Kidney capillary endothelial cell (primary cell): ENCODE data around the gene FAM228B.
"Not testable (repeated sequence)": the region's sequence is repeated elsewhere in the genome, so short reads cannot be mapped to it uniquely, and the experiment has no call there.

Experiments used
- DNase-seq: peaks from one replicate; pipeline ENCODE4 v3.0.0-alpha.2; 2018; ENCODE audit warnings: low spot score

The FAM228B gene

GRCh38 chr2:24102677-24103076 lies 20.6 kb upstream of the FAM228B start:
- DNase-seq = no peak

GRCh38 chr2:24104110-24104650 lies 19.1 kb upstream of the FAM228B start:
- DNase-seq = no peak

GRCh38 chr2:24104906-24105305 lies 18.4 kb upstream of the FAM228B start:
- no peak for DNase-seq

GRCh38 chr2:24105816-24106215 lies 17.5 kb upstream of the FAM228B start:
- no peak for DNase-seq

- DNase-seq = no peak
These were observed 16.5 kb upstream of the FAM228B start for GRCh38 chr2:24106786-24107185.

- DNase-seq = no peak
These were observed 15.9 kb upstream of the FAM228B start for GRCh38 chr2:24107336-24107735.

GRCh38 chr2:24109431-24109830 lies 13.8 kb upstream of the FAM228B start:
- not testable (repeated sequence) for DNase-seq

GRCh38 chr2:24110660-24111303 lies 12.5 kb upstream of the FAM228B start:
- DNase-seq = no peak

GRCh38 chr2:24111407-24111901 lies 11.8 kb upstream of the FAM228B start:
- DNase-seq = no peak

GRCh38 chr2:24115057-24115456 lies 8.2 kb upstream of the FAM228B start:
- no peak for DNase-seq

- DNase-seq = no peak
These were observed 5.4 kb upstream of the FAM228B start for GRCh38 chr2:24117902-24118301.

GRCh38 chr2:24121066-24121465 lies 2.2 kb upstream of the FAM228B start:
- DNase-seq = no peak

GRCh38 chr2:24121469-24121868 lies 1.8 kb upstream of the FAM228B start:
- no peak for DNase-seq

- DNase-seq = no peak
These were observed 689 bp upstream of the FAM228B start for GRCh38 chr2:24122366-24123194.

GRCh38 chr2:24123922-24124580 lies 782 bp downstream of the FAM228B start:
- peak; percentile 38 for DNase-seq

- DNase-seq = no peak
These were observed 2.7 kb downstream of the FAM228B start for GRCh38 chr2:24125956-24126355.

GRCh38 chr2:24132543-24132942 lies 9.3 kb downstream of the FAM228B start:
- no peak for DNase-seq

- DNase-seq = not testable (repeated sequence)
These were observed 17.0 kb downstream of the FAM228B start for GRCh38 chr2:24140305-24140704.

GRCh38 chr2:24147364-24147763 lies 24.1 kb downstream of the FAM228B start:
- DNase-seq = no peak

- DNase-seq = no peak
These were observed 29.3 kb downstream of the FAM228B start for GRCh38 chr2:24152413-24153197.

GRCh38 chr2:24153478-24153877 lies 30.2 kb downstream of the FAM228B start:
- no peak for DNase-seq

- DNase-seq = no peak
These were observed 34.9 kb downstream of the FAM228B start for GRCh38 chr2:24158131-24158530.
